Measurements from ENCODE around the gene MIER2. TPM values are rescaled to one million over a fixed set of nuclear protein-coding genes. Genes with fewer than 3 reads are reported as not detected.
"Not testable (repeated sequence)": the region's sequence is repeated elsewhere in the genome, so short reads cannot be mapped to it uniquely, and the experiment has no call there.

MIER2 gene
- polyA plus RNA-seq, 4 donors: 10.3 to 18.9 (median 14.4) TPM

DNA sequence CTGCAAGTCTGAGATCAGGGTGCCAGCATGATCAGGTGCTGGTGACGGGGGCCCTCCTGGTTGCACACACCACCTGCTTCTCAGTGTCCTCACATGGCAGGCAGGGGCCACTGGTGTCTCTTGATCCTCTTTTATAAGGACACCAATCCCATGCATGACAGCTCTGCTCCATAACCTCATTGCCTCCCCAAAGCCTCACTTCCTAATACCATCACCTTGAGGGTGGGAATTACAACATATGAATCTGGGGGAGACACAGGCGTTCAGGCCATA lies 15.0 kb upstream of the MIER2 start:
- WGBS, 3 donors: 64 to 81% (median 73%) methylated on average over 2 of the region's 2 CpGs
- no peak overlapping the region for H3K27ac ChIP-seq (ENCODE audit: low read depth in 1 of 3, low read length in 2 of 3)
- no peak for FAIRE-seq

DNA sequence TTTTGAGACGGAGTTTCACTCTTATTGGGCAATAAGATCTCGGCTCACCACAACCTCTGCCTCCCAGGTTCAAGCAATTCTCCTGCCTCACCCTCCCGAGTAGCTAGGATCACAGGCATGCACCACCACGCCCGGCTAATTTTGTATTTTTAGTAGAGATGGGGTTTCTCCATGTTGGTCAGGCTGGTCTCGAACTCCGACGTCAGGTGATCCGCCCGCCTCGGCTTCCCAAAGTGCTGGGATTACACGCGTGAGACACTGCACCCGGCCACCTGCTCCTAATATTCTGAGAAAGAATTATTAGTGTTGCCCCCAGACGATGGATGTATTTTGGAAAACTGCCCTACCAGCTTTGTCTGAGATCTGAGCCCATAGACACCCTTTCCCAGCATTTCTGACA lies 10.9 kb upstream of the MIER2 start:
- H3K4me3 ChIP-seq (ENCODE audit: low read depth in 1 of 3, low read length in 3 of 3); H3K36me3 ChIP-seq (ENCODE audit: control insufficient read depth in 3 of 3, insufficient read depth in 2 of 3, low read depth in 1 of 3, low read length in 3 of 3); H3K27me3 ChIP-seq (ENCODE audit: control insufficient read depth in 3 of 3, insufficient read depth in 3 of 3, low read length in 3 of 3); FAIRE-seq; DNase-seq; H3K9me3 ChIP-seq (ENCODE audit: control insufficient read depth in 2 of 2, insufficient read depth in 1 of 2, low read depth in 1 of 2, low read length in 1 of 2); H3K27ac ChIP-seq (ENCODE audit: low read depth in 1 of 3, low read length in 2 of 3); H3K4me1 ChIP-seq (ENCODE audit: control insufficient read depth in 3 of 3, insufficient read depth in 2 of 3, low read depth in 1 of 3, low read length in 2 of 3): not testable (repeated sequence)
- 88 to 92% (median 90%) methylated on average over 15 of the region's 15 CpGs for WGBS, 3 donors

More for the DNA sequence above, 15.0 kb upstream of the MIER2 start:
- no peak for DNase-seq
- Histone ChIP-seq H3K9me3 (ENCODE audit: control insufficient read depth in 2 of 2, insufficient read depth in 1 of 2, low read depth in 1 of 2, low read length in 1 of 2) (no peaks in the 10 kb centered on the region), H3K4me1 (ENCODE audit: control insufficient read depth in 3 of 3, insufficient read depth in 2 of 3, low read depth in 1 of 3, low read length in 2 of 3) (no peaks in the 10 kb centered on the region), H3K36me3 (ENCODE audit: control insufficient read depth in 3 of 3, insufficient read depth in 2 of 3, low read depth in 1 of 3, low read length in 3 of 3) (no peaks in the 10 kb centered on the region), H3K27me3 (ENCODE audit: control insufficient read depth in 3 of 3, insufficient read depth in 3 of 3, low read length in 3 of 3) (peaks cover 0 to 3% (median 3%) of the 10 kb centered on the region in 3 donors), H3K4me3 (ENCODE audit: low read depth in 1 of 3, low read length in 3 of 3) (no peak overlapping the region)

DNA sequence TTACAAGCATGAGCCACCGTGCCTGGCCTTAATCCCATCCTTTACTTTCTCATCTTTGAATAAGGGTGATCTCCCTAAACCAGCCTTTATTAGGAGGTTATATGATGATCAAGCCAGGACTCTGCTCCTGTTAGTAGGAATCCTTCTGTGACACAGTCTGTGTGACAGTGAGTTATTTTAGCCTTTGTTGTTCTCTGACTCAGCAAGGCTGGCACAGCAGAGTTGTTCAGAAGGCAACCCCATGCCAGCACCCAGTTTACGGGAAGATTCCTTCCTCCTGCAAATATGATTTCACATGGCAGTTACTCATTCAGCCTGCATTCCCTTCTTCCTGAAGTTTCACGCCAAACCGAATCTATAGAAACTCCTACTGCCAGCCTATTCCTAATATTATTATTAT lies 10.5 kb upstream of the MIER2 start:
- WGBS, 3 donors: 87 to 90% (median 90%) methylated on average over 4 of the region's 4 CpGs
- H3K4me3 ChIP-seq (ENCODE audit: low read depth in 1 of 3, low read length in 3 of 3): no peak overlapping the region

DNA sequence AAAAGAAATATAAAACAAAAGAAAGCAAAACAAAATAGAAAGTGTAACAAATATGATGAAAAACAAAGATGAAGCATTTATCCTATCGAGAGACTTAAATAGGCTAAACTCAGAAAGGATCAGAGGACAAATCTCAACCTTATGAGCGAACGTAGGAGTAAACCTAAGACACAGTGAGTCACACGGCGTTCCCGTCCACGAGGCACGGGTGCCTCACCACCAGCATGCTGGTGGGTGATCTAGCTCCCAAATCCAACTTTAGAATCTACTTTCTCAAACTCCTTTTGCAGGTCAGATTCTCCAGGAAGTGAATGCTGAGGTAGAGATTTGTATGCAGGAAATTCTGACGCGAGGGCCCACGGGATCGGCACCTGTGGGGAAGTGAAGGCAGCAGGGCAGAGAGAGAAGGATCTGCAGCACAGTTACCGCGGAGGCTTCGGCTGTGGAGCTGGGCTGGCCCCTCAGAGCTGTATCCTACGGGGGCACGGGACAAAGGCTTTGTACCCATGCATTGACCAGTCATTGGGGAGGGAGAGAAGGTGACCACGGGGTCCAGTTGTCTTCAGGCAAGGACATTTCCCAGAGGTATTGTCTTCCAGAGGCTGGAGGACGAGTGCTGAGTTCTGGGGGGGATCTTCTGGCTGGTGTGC lies 7.5 kb upstream of the MIER2 start:
- Histone ChIP-seq H3K9me3 (ENCODE audit: control insufficient read depth in 2 of 2, insufficient read depth in 1 of 2, low read depth in 1 of 2, low read length in 1 of 2) (peaks cover 0 to 6% of the 10 kb centered on the region in 2 donors), H3K4me1 (ENCODE audit: control insufficient read depth in 3 of 3, insufficient read depth in 2 of 3, low read depth in 1 of 3, low read length in 2 of 3) (no peaks in the 10 kb centered on the region), H3K36me3 (ENCODE audit: control insufficient read depth in 3 of 3, insufficient read depth in 2 of 3, low read depth in 1 of 3, low read length in 3 of 3) (no peaks in the 10 kb centered on the region), H3K27me3 (ENCODE audit: control insufficient read depth in 3 of 3, insufficient read depth in 3 of 3, low read length in 3 of 3) (no peaks in the 10 kb centered on the region), H3K4me3 (ENCODE audit: low read depth in 1 of 3, low read length in 3 of 3) (no peak overlapping the region), H3K27ac (ENCODE audit: low read depth in 1 of 3, low read length in 2 of 3) (no peak overlapping the region)
- 69 to 77% (median 70%) methylated on average over 19 of the region's 19 CpGs for WGBS, 3 donors
- no peak for FAIRE-seq
- DNase-seq: no peak

More for the DNA sequence above, 10.5 kb upstream of the MIER2 start:
- H3K27me3 ChIP-seq (ENCODE audit: control insufficient read depth in 3 of 3, insufficient read depth in 3 of 3, low read length in 3 of 3): peaks cover 0 to 3% (median 3%) of the 10 kb centered on the region in 3 donors
- no peaks in the 10 kb centered on the region for H3K36me3 ChIP-seq (ENCODE audit: control insufficient read depth in 3 of 3, insufficient read depth in 2 of 3, low read depth in 1 of 3, low read length in 3 of 3)
- DNase-seq (no peak), FAIRE-seq (no peak)
- peaks cover 0 to 6% of the 10 kb centered on the region in 2 donors for H3K9me3 ChIP-seq (ENCODE audit: control insufficient read depth in 2 of 2, insufficient read depth in 1 of 2, low read depth in 1 of 2, low read length in 1 of 2)
- H3K27ac ChIP-seq (ENCODE audit: low read depth in 1 of 3, low read length in 2 of 3): no peak overlapping the region
- no peaks in the 10 kb centered on the region for H3K4me1 ChIP-seq (ENCODE audit: control insufficient read depth in 3 of 3, insufficient read depth in 2 of 3, low read depth in 1 of 3, low read length in 2 of 3)

DNA sequence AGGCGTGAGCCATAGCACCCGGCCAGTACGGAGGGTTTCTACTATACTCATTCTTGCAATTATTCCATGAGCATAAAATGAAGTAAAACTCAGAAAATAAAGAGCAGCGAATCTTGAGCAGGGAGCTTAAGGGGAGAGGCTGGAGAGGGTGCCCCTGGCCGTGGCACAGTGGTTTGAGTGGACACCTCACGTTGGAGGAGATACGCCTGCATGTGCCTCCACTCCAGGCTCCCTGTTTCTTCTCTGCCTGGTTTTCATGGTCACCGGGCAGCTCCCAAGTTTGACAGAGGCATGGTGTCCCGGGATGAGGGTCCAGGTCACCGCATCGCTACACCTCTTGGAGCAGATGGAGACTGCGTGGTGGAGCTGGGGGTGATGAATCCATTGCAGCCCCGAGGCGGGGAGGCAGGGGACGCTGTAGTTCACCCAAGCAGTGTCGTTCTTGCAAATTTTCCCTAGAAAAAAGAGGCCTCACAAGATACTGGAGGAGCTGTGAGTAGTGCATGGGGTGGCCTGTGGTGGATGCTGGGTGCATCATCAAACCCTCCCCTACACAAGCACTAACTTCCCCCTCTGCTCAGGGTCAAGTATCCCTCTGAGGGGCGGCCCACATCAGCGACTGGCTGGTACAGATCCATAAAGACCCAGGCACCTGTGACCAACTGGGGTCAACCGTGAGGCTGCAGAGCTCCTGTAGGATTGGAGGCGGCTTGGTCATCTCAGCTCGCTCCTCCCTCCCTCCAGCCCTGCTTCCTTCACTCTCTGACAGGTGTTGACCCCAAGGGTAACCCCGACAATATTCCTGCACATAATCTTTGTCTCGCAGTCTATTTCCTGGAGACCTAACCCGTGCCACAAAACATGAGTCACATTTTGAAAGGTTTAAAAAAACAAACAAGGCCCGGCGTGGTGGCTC lies 3.6 kb upstream of the MIER2 start:
- FAIRE-seq: no peak
- WGBS, 3 donors: 58 to 66% (median 65%) methylated on average over 24 to 26 of the region's 26 CpGs

DNA sequence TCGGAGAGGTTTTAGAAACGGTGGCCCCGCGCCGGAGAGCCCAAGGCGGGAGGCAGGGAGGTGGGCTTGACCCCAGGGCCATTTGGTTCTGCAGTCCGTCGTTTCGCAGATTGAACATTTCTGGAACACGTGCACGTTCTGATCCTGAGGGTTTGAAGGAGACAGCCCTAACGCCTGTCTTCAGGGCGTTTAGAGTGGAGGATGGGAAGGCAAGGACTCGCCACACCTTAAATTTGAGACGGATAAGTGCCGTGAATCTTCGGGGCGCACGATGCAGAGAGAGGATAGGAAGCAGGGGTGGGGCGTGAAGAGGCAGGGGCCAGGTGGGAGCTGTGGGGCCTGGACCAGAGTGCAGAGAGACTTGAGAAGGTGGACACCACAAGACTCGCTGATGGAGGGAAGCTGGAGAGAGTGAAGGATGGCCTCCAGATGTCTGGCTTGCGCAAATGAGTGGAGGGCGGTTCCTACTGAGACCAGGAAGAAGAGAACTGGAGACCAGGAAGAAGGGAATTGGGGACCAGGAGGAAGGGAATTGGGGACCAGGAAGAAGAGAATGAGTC lies 804 bp upstream of the MIER2 start:
- H3K4me3 ChIP-seq (ENCODE audit: low read depth in 1 of 3, low read length in 3 of 3): peak overlapping the region in 2 of 3 donors; percentile 51 to 84
- FAIRE-seq: no peak
- DNase-seq: no peak

More for the DNA sequence above, 3.6 kb upstream of the MIER2 start:
- Histone ChIP-seq H3K4me3 (ENCODE audit: low read depth in 1 of 3, low read length in 3 of 3) (no peak overlapping the region), H3K9me3 (ENCODE audit: control insufficient read depth in 2 of 2, insufficient read depth in 1 of 2, low read depth in 1 of 2, low read length in 1 of 2) (peaks cover 0 to 11% of the 10 kb centered on the region in 2 donors), H3K4me1 (ENCODE audit: control insufficient read depth in 3 of 3, insufficient read depth in 2 of 3, low read depth in 1 of 3, low read length in 2 of 3) (peaks cover 0 to 8% (median 4%) of the 10 kb centered on the region in 3 donors), H3K27ac (ENCODE audit: low read depth in 1 of 3, low read length in 2 of 3) (no peak overlapping the region), H3K27me3 (ENCODE audit: control insufficient read depth in 3 of 3, insufficient read depth in 3 of 3, low read length in 3 of 3) (peaks cover 0 to 7% (median 0%) of the 10 kb centered on the region in 3 donors), H3K36me3 (ENCODE audit: control insufficient read depth in 3 of 3, insufficient read depth in 2 of 3, low read depth in 1 of 3, low read length in 3 of 3) (no peaks in the 10 kb centered on the region)
- no peak for DNase-seq

DNA sequence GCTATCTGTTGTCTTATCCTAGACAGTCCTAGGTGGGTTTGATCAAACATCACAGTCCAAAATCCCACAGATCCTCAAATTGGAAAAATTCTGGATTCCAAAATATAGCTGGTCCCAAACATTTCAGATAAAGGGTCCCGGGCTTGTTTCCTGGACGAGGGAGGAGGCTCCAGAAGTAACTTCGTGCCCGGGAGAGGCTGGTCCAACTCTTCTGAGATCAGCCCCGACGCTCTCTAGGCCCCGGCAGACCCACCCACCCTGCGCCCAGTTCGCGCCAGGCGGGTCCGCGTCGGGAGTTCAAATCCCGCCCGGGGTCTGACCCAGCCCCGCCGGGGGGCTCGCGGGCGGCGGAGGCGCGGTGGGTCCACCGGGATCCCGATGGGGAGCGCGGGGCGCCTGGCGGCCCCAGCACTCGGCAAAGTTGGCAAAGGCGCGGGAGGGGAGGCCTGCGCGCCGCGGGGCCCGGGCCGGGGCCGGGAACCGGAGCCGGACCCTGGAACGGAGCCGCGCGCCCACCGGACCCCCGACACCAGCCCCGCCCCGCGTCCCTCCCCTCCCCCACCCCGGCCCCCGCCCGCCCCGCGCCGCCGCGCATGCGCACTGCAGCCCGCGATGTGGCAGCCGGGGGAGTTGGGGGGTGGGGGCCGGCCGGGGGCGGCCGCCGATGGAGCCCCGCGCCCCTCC lies 513 bp downstream of the MIER2 start:
- Histone ChIP-seq H3K9me3 (ENCODE audit: control insufficient read depth in 2 of 2, insufficient read depth in 1 of 2, low read depth in 1 of 2, low read length in 1 of 2) (peaks cover 0 to 12% of the 10 kb centered on the region in 2 donors), H3K27ac (ENCODE audit: low read depth in 1 of 3, low read length in 2 of 3) (peak overlapping the region in 2 of 3 donors; percentile 12 to 25)

More for the DNA sequence above, 804 bp upstream of the MIER2 start:
- no peak overlapping the region for H3K27ac ChIP-seq (ENCODE audit: low read depth in 1 of 3, low read length in 2 of 3)
- H3K9me3 ChIP-seq (ENCODE audit: control insufficient read depth in 2 of 2, insufficient read depth in 1 of 2, low read depth in 1 of 2, low read length in 1 of 2): peaks cover 0 to 7% of the 10 kb centered on the region in 2 donors
- peaks cover 0 to 7% (median 0%) of the 10 kb centered on the region in 3 donors for H3K27me3 ChIP-seq (ENCODE audit: control insufficient read depth in 3 of 3, insufficient read depth in 3 of 3, low read length in 3 of 3)
- 62 to 81% (median 73%) methylated on average over 23 of the region's 23 CpGs for WGBS, 3 donors
- H3K36me3 ChIP-seq (ENCODE audit: control insufficient read depth in 3 of 3, insufficient read depth in 2 of 3, low read depth in 1 of 3, low read length in 3 of 3): peaks cover 0 to 15% (median 0%) of the 10 kb centered on the region in 3 donors
- peaks cover 0 to 16% (median 8%) of the 10 kb centered on the region in 3 donors for H3K4me1 ChIP-seq (ENCODE audit: control insufficient read depth in 3 of 3, insufficient read depth in 2 of 3, low read depth in 1 of 3, low read length in 2 of 3)

More for the DNA sequence above, 513 bp downstream of the MIER2 start:
- DNase-seq: peak; percentile 15 to 55
- H3K4me3 ChIP-seq (ENCODE audit: low read depth in 1 of 3, low read length in 3 of 3): peak overlapping the region; percentile 42 to 84 (median 69)
- peaks cover 0 to 16% (median 8%) of the 10 kb centered on the region in 3 donors for H3K4me1 ChIP-seq (ENCODE audit: control insufficient read depth in 3 of 3, insufficient read depth in 2 of 3, low read depth in 1 of 3, low read length in 2 of 3)
- FAIRE-seq: no peak
- peaks cover 0 to 17% (median 2%) of the 10 kb centered on the region in 3 donors for H3K36me3 ChIP-seq (ENCODE audit: control insufficient read depth in 3 of 3, insufficient read depth in 2 of 3, low read depth in 1 of 3, low read length in 3 of 3)
- 1% methylated on average over 34 to 69 of the region's 70 CpGs for WGBS, 3 donors
- H3K27me3 ChIP-seq (ENCODE audit: control insufficient read depth in 3 of 3, insufficient read depth in 3 of 3, low read length in 3 of 3): peaks cover 0 to 7% (median 0%) of the 10 kb centered on the region in 3 donors
